DMS 273 treated with DMSO at 0.1 percent for 48 hours (cell line): Measurements from ENCODE around the gene MGAT4B.
"Not testable (repeated sequence)": the region's sequence is repeated elsewhere in the genome, so short reads cannot be mapped to it uniquely, and the experiment has no call there.

Experiments
- DNase-seq: peaks from one replicate; lab custom pipeline; 2025; lab: John Stamatoyannopoulos, UW

The MGAT4B gene

GRCh38 chr5:179795049-179795862, 11.4 kb downstream of the MGAT4B start:
- DNase-seq, result no peak

DNA sequence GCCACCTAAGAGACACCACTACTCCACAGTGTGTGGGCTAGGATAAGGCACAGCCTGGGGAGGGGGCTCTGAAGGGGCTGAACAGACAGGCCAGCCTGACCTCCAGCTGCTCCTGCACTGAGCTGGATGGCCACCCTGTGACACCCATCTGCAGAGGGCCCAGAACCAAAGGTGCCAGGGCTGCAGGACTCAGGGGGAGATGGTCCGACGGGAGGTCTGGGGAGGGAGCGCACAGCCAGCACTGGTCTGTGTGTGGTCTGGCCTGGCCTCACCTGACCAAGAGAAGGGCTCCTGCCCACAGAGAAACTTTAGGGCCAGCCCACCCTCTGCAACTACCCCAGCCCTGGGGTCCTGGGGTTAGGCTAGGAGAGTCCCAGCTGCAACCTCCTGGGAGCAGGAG, 12.1 kb downstream of the MGAT4B start:
- no peak for DNase-seq

DNA sequence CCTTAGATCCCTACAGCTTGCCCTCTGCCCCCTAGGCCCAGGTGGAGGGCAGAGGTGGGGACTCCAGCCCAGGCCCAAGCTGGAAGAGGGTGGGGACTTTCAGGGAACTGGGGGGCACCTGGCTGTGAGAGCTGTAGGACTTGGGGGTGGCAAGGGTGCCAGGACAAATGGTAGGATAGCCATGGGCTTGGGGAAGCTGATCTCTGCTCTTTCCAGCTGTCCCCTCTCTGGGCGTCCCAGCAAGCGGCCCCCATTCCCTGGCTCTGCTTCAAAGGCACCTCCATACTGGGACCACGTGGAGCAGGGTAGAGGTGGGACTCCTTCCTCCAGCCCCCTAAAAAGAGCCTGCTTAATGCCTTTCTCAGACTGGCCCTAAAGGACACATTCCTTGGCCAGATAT, 12.5 kb downstream of the MGAT4B start:
- DNase-seq, result no peak

DNA sequence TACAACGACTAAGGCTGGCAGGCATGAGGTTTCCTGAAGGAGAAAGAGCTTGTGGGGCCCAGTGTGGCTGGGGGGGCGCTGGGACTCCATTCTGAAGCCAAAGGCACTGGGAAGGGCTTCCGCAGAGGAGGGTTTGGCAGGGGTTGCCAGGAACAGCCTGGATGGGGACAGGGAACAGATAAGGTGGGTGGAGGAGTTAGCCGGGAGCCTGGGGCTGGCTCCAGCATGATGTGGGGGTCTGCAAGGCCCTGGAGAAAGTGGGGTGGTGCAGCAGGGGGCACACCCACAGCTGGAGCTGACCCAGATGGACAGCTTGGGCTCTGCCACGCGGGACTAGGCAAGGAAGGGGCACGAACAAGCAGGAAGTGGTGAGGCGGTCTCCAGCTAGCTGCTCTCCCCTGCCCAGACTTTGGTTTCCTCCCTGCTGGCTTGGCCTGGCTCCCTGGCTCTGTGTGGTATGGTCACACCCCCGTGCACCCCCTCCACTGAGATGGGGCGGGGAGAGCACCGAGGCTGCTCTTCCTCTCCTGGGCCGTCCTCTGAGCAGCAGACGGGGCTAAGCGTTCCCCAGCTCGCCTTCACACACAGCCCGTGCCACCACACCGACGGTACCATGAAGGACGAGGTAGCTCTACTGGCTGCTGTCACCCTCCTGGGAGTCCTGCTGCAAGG, 13.1 kb downstream of the MGAT4B start, which contains the start of gene LTC4S:
TSS of gene LTC4S (plus strand) at position 519 of the 672 bp plus-strand sequence. CDS start at position 614, 95 bp downstream.
- DNase-seq, result no peak

GRCh38 chr5:179792612-179793467, 13.8 kb downstream of the MGAT4B start:
- DNase-seq, result no peak

GRCh38 chr5:179791881-179792611, 14.6 kb downstream of the MGAT4B start:
- no peak for DNase-seq

DNA sequence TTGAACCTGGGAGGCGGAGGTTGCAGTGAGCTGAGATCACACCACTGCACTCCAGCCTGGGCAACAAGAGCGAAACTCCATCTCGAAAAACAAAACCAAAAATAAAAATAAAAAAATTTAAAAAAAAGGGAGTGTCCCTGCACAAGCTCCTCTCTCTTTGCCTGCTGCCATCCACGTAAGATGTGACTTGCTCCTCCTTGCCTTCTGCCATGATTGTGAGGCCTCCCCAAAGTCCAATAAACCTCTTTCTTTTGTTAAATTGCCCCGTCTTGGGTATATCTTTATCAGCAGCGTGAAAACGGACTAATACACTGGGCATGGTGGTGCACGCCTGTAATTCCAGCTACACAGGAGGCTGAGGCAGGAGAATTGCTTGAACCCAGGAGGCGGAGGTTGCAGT, 17.4 kb downstream of the MGAT4B start:
- DNase-seq, result not testable (repeated sequence)

DNA sequence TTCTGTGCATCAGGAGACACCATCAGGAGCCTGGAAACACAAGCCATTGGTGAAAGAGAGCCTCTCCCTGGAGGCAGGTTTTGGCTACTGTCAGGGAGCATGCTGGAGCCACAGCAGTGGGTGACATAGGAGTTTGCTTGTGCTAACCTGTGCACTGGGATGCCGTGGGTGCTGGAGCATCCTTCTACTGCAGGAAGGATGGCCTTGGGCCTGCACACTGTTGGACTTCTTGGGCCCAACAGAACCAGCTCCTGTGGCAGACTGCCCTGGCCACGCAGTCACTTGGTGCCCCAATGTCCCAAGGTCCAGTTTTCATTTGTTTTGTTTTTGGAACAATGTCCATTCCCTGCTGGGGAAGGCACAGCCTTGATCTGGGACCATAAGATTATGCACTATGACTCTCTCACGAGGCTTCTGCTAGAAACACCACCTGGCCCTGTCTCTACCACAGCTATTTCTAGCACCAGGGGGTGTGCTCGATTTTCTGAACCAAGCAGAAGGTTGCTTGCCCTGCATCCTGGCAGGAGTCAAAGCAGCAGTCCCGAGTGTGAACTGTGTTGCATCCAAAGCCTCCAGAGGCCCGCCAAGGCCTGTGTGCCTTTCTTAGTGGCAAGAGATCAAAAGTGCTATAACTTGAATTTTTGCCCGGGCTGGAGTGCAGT, 18.3 kb downstream of the MGAT4B start:
- DNase-seq, result no peak

GRCh38 chr5:179786861-179787260, 19.8 kb downstream of the MGAT4B start:
- DNase-seq, result no peak

GRCh38 chr5:179783128-179783527, 23.5 kb downstream of the MGAT4B start:
- no peak for DNase-seq

GRCh38 chr5:179781846-179782245, 24.8 kb downstream of the MGAT4B start:
- DNase-seq, result no peak

DNA sequence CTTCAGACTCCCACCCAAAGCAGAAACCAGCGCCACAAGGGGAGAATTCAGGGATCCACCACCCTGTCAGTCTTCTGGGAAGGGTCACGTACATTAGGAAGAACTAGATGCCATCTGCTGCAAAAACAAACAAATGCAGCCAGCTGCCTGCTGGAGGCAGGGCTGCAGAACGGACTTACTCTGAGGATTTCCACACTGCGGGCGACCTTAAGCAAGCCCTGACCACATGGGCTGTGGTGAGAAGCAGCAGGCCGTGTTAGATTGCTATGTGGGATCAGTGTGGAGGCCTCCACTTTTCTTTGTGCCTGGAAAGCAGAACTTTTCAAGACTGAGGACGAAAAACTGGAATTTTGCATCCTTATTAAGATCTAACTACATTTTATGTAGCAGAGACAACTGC, 26.3 kb downstream of the MGAT4B start:
- no peak for DNase-seq

DNA sequence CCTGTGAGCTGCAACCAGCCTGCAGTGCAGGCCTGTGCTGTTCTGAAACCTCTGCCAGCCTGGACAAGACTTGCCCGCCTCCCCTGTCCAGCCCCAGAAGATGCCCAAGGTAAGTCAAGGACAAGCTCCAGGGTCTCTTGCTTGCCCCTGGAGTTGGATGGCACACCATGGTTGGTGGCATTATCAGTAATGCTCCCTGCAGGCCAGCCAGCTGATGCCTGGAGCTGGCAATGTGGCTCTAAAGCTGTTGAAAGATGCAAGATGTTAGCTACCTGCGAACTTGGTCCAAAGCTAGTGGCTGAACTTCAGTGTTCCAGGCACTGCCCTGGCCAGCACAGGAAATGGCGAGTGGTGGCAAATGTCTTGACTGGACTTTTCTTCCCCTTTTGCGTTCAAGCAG, 26.8 kb downstream of the MGAT4B start:
- no peak for DNase-seq

GRCh38 chr5:179778591-179778990, 28.1 kb downstream of the MGAT4B start:
- DNase-seq, result no peak

DNA sequence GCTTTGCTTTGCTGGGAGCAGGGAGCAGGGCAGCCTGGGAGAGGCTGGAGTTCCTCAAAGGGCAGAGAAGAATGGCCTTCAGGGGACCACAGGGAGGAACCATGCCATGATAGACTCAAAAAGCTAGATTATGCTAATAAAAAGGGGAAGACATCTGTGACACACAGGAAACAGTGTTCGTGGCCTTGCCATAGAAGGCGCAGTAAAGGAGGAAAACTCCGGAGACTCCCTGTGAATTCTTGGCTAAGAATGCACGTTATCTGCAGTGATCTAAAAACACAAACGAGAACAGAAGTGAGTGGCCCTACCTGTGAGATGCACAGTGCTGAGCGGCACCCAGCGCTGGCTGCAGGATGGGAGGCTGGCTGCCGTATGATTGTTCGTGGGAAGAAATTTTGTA, 28.8 kb downstream of the MGAT4B start:
- no peak for DNase-seq

DNA sequence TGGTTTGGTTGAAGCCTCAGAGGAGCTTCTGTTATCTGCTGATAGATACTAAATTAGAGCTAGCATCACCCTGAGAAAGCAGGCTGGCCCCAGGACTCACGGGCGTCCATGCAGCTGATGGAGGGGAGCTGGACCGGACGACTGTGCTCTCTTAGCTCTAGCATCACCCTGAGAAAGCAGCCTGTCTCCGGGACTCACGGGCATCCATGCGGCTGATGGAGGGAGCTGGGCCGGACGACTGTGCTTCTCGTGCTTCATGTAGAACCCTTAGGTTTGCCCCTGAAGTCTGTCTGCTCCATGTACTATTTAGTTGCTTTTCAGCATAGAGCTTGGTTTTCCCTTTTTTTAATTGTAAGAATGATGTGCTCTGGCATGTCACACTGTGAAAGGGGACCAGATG, 29.2 kb downstream of the MGAT4B start:
- no peak for DNase-seq

DNA sequence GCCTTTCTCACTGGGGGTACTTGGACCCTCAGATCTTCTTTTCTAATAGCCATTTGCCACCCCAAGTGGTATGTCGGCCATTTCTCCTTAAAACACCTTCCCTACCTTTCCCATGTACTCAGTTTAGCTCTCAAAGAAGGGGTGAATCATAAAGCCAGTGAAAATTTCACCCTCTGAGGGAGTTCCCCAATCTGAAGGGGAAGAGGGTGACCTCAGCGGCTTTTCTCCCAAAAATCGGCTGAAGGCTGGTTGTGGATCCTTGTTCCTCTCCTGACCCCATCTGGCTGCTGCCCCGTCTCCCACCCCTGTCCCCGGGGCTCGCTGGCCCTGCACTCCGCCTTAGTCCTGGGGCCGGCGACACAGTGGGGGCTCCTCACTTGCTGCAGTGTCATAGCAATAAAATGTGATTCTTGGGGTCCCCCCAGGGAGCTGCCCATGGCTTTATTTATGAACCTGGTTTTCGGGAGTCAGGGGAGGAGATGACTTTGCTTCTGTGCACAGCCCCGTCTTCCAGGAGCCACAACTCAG, 30.2 kb downstream of the MGAT4B start:
- no peak for DNase-seq

DNA sequence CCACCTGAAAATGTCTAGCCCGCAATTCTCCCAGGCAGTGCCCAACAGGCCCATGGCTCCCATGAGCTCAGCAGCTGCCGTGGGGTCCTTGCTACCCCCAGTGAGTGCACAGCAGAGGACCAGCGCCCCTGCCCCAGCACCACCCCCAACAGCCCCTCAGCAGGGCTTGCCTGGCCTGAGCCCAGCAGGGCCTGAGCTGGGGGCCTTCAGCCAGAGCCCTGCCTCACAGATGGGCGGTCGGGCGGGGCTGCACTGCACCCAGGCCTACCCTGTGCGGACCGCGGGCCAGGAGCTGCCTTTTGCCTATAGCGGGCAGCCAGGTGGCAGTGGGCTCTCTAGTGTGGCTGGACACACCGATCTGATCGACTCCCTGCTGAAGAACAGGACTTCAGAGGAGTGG, 32.2 kb downstream of the MGAT4B start:
- no peak for DNase-seq

DNA sequence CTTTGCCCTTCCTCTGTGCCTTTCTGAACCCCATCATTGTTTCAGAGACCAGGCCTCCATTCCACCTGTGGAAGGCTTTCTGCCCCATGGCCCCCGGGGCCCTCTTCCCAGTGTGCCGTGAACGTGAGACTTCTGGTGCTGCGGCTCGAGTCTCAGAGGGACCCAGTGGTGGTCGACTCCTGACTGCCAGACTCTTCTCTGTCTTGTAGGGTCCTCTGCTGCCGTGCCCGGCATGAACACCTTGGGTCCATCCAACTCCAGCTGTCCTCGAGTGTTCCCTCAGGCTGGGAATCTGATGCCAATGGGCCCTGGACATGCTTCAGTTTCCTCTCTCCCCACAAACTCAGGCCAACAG, 33.0 kb downstream of the MGAT4B start:
- no peak for DNase-seq

DNA sequence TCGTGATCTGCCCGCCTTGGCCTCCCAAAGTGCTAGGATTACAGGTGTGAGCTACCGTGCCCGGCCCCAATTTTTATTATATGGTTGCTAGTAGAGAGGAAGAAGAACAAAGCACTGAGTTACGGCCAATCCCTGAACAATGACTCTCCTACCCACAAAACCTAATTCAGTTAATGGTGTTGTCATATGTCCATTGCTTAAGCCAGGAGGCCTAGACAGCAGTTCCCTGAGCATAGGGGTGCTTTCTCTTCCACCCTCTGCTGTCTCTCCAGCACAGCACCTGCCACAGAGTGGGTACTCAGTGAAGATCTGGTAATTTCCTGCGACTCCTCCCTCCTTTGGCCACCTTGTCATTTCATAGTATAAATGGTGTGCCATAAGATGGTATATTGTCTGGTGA, 34.3 kb downstream of the MGAT4B start:
- no peak for DNase-seq

DNA sequence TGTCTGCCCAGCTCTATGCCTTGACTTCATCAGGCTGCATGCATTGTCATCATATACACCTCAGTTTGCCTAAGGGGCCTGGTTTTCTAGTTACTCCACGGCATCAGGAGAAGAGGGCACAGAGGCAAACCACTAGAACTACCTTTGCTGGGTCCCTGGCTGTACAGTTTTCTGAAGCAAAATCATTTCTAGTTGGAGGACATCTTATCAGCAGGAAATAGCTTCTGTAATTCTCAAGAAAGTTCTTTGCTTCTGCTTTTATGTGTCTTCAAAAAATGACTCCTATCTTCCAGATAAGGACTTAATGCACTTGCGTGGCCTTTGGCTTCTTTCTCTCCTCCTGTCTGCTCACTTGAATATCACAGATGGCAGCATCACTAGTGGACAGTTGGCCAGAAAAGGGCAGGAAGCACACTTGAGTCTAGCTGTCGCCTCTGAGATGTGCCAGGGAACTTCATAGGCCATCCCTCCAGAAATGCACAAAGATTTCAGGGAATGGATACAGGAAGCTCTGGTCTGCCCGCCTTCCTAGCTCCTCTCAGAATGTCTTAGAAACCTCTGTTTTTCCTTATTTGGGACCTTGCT, 35.3 kb downstream of the MGAT4B start:
- DNase-seq, result no peak
